Measurements from ENCODE around the gene FUT8. TPM values are rescaled to one million over a fixed set of nuclear protein-coding genes. Genes with fewer than 3 reads are reported as not detected.

Gene FUT8
- polyA plus RNA-seq, 1 of the 3 experiments (the other 2 are of a cell fraction), result 31.7 TPM

DNA sequence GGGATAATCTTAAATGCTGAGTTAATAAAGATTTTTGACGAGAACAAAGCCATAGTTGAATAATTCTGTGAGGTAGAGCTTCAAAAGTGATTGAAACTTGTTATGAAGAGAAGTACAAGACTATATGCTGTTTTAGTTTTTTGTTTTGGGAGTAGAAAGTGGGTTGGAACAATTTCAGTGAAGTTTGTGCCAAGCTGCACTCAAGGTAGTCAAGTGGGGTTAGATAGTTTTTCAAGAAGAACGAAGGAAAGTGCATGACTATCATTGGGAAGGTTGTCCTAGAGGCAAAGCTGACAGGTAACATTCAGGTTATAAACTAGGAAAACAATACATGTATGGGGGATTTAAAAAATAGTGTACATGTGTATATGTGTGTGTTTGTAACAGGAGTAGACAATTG is 16.2 kb downstream of the FUT8 start (continued):
- TF ChIP-seq SIN3A (IDR thresholded peaks at IDR 0.05; ENCODE audit: borderline replicate concordance, low read depth, low read length) (no peak), EP300 (IDR thresholded peaks at IDR 0.05; ENCODE audit: borderline replicate concordance in 1 of 2, low read depth in 1 of 2, low read length in 1 of 2) (no peak)

DNA sequence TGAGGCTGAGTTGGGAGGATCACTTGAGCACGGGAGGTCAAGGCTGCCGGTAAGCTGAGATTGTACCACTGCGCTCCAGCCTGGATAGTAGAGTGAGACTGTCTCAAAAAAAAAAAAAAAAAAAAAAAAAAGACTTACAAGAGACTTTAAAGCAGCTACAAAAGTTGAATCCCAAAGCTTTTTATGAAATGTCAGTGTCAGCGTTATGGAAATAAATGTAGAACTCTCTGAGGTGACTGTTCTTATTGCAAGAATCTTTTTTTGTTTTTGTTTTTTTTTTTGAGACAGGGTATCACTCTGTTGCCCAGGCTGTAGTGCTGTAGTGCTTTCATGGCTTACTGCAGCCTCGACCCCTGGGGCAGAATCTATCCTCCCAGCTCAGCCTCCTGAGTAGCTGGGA is 17.2 kb downstream of the FUT8 start:
- H3K4me3 ChIP-seq (ENCODE audit: low read depth in 2 of 2, low read length in 1 of 2), result no peak overlapping the region
- no peaks in the 10 kb centered on the region for H3K27me3 ChIP-seq (ENCODE audit: insufficient read depth)
- H4K20me1 ChIP-seq (ENCODE audit: insufficient read depth), result no peaks in the 10 kb centered on the region
- CTCF ChIA-PET, result interaction anchor here (1.5 to 1.6 kb wide), 2 partner anchors 14 to 18 kb away, joined by 4 to 6 read pairs; partner anchors contain the start of gene FUT8
- peaks cover 0 to under 1% of the 10 kb centered on the region in 2 experiments for H3K36me3 ChIP-seq (replicated peaks in 1 of 2; ENCODE audit: control insufficient read depth in 1 of 2, insufficient read depth in 2 of 2, low read length in 1 of 2)
- no peaks in the 10 kb centered on the region for H3F3A ChIP-seq (replicated peaks; ENCODE audit: insufficient read depth)
- H3K9me2 ChIP-seq, result no peaks in the 10 kb centered on the region
- no peaks in the 10 kb centered on the region; a peak in 2 of 4 replicates for H3K4me1 ChIP-seq (ENCODE audit: control insufficient read depth in 1 of 2, insufficient read depth in 2 of 2, low read depth in 1 of 2, low read length in 1 of 2)
- H3K79me2 ChIP-seq (ENCODE audit: insufficient read depth), result peaks cover 97% of the 10 kb centered on the region
- POLR2A ChIA-PET, result no interaction called here
- no peak for TF ChIP-seq NFIC (IDR thresholded peaks at IDR 0.05; ENCODE audit: borderline replicate concordance)
- TF ChIP-seq TCF12 (IDR thresholded peaks at IDR 0.05), result no peak
- TF ChIP-seq CHD2 (IDR thresholded peaks at IDR 0.05; ENCODE audit: low read length, partially characterized antibody), result no peak
- TF ChIP-seq GABPA (IDR thresholded peaks at IDR 0.05; ENCODE audit: low read depth), result no peak
- TF ChIP-seq, protein P1, sequence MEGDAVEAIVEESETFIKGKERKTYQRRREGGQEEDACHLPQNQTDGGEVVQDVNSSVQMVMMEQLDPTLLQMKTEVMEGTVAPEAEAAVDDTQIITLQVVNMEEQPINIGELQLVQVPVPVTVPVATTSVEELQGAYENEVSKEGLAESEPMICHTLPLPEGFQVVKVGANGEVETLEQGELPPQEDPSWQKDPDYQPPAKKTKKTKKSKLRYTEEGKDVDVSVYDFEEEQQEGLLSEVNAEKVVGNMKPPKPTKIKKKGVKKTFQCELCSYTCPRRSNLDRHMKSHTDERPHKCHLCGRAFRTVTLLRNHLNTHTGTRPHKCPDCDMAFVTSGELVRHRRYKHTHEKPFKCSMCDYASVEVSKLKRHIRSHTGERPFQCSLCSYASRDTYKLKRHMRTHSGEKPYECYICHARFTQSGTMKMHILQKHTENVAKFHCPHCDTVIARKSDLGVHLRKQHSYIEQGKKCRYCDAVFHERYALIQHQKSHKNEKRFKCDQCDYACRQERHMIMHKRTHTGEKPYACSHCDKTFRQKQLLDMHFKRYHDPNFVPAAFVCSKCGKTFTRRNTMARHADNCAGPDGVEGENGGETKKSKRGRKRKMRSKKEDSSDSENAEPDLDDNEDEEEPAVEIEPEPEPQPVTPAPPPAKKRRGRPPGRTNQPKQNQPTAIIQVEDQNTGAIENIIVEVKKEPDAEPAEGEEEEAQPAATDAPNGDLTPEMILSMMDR (IDR thresholded peaks at IDR 0.05), result no peak
- no peak overlapping the region for H3K9ac ChIP-seq
- 97% methylated on average over 5 of the region's 5 CpGs for WGBS (ENCODE audit: low lambda C conversion rate)
- no peak overlapping the region for H2AFZ ChIP-seq (ENCODE audit: low read depth)
- H3K4me2 ChIP-seq, result no peak overlapping the region
- H3K9me3 ChIP-seq, result no peaks in the 10 kb centered on the region
- H3K27ac ChIP-seq (ENCODE audit: low read depth in 2 of 2, low read length in 1 of 2), result no peak overlapping the region
- DNase-seq, result no peak

DNA sequence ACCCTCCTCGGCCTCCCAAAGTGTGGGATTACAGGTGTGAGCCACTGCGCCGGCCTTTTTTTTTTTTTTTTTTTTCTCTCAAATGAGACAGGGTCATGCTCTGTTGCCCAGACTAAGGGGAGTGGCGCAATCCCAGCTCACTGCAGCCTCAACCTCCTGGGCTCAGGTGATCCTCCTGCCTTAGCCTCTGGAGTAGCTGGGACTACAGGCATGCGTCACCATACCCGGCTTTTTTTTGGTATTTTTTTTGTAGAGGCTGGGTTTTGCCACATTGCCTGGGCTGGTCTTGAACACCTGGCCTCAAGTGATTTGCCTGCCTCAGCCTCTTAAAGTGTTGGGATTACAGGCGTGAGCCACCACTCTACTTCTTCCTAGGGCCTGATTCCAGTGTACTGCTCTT is 18.7 kb downstream of the FUT8 start:
- no peaks in the 10 kb centered on the region for H4K20me1 ChIP-seq (ENCODE audit: insufficient read depth)
- WGBS (ENCODE audit: low lambda C conversion rate), result 97% methylated on average over 7 of the region's 7 CpGs
- no peak overlapping the region for H3K27ac ChIP-seq (ENCODE audit: low read depth in 2 of 2, low read length in 1 of 2)
- no peaks in the 10 kb centered on the region for H3F3A ChIP-seq (replicated peaks; ENCODE audit: insufficient read depth)
- H3K9ac ChIP-seq, result no peak overlapping the region
- H3K79me2 ChIP-seq (ENCODE audit: insufficient read depth), result peaks cover 97% of the 10 kb centered on the region
- H2AFZ ChIP-seq (ENCODE audit: low read depth), result no peak overlapping the region
- H3K4me1 ChIP-seq (ENCODE audit: control insufficient read depth in 1 of 2, insufficient read depth in 2 of 2, low read depth in 1 of 2, low read length in 1 of 2), result no peaks in the 10 kb centered on the region; a peak in 2 of 4 replicates
- no peak overlapping the region for H3K4me2 ChIP-seq
- ChIA-PET CTCF (interaction anchor here (0.9 kb wide), 1 partner anchor 16 kb away, joined by 3 read pairs; no protein-coding TSS in a partner anchor), POLR2A (interaction anchor here (0.6 kb wide), 1 partner anchor 8 kb away, joined by 3 read pairs; no protein-coding TSS in a partner anchor)
- peaks cover 0 to 15% of the 10 kb centered on the region in 2 experiments for H3K36me3 ChIP-seq (replicated peaks in 1 of 2; ENCODE audit: control insufficient read depth in 1 of 2, insufficient read depth in 2 of 2, low read length in 1 of 2)
- H3K27me3 ChIP-seq (ENCODE audit: insufficient read depth), result no peaks in the 10 kb centered on the region
- TF ChIP-seq, protein P2, sequence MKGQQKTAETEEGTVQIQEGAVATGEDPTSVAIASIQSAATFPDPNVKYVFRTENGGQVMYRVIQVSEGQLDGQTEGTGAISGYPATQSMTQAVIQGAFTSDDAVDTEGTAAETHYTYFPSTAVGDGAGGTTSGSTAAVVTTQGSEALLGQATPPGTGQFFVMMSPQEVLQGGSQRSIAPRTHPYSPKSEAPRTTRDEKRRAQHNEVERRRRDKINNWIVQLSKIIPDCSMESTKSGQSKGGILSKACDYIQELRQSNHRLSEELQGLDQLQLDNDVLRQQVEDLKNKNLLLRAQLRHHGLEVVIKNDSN (IDR thresholded peaks at IDR 0.05; ENCODE audit: borderline replicate concordance, low read depth), result no peak
- TF ChIP-seq GATA2 (CRISPR knock-in tag; IDR thresholded peaks at IDR 0.05), result no peak
- TF ChIP-seq JUND (IDR thresholded peaks at IDR 0.05), result no peak
- TF ChIP-seq NFIC (IDR thresholded peaks at IDR 0.05; ENCODE audit: borderline replicate concordance), result no peak
- TF ChIP-seq GABPA (IDR thresholded peaks at IDR 0.05; ENCODE audit: low read depth), result no peak
- TF ChIP-seq SIN3A (IDR thresholded peaks at IDR 0.05; ENCODE audit: borderline replicate concordance, low read depth, low read length), result no peak
- no peak for TF ChIP-seq POLR2AphosphoS5 (IDR thresholded peaks at IDR 0.05; ENCODE audit: low read depth, low read length)
- no peak for TF ChIP-seq YY1 (IDR thresholded peaks at IDR 0.05; ENCODE audit: low read depth)
- TF ChIP-seq CHD2 (IDR thresholded peaks at IDR 0.05; ENCODE audit: low read length, partially characterized antibody), result no peak
- no peak for TF ChIP-seq MXI1 (IDR thresholded peaks at IDR 0.05; ENCODE audit: low read depth, low read length)
- TF ChIP-seq TEAD4 (IDR thresholded peaks at IDR 0.05; ENCODE audit: borderline replicate concordance, insufficient read depth), result no peak
- TF ChIP-seq TCF12 (IDR thresholded peaks at IDR 0.05), result no peak
- no peak for TF ChIP-seq RAD21 (IDR thresholded peaks at IDR 0.05; ENCODE audit: low read length)
- DNase-seq, result no peak
- no peaks in the 10 kb centered on the region for H3K9me3 ChIP-seq
- no peak overlapping the region for H3K4me3 ChIP-seq (ENCODE audit: low read depth in 2 of 2, low read length in 1 of 2)
- H3K9me2 ChIP-seq, result no peaks in the 10 kb centered on the region
